ENCODE results near the gene OR11G2.
"Not testable (repeated sequence)": the region's sequence is repeated elsewhere in the genome, so short reads cannot be mapped to it uniquely, and the experiment has no call there.

The OR11G2 gene, protein sequence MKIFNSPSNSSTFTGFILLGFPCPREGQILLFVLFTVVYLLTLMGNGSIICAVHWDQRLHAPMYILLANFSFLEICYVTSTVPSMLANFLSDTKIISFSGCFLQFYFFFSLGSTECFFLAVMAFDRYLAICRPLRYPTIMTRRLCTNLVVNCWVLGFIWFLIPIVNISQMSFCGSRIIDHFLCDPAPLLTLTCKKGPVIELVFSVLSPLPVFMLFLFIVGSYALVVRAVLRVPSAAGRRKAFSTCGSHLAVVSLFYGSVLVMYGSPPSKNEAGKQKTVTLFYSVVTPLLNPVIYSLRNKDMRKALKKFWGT

DNA sequence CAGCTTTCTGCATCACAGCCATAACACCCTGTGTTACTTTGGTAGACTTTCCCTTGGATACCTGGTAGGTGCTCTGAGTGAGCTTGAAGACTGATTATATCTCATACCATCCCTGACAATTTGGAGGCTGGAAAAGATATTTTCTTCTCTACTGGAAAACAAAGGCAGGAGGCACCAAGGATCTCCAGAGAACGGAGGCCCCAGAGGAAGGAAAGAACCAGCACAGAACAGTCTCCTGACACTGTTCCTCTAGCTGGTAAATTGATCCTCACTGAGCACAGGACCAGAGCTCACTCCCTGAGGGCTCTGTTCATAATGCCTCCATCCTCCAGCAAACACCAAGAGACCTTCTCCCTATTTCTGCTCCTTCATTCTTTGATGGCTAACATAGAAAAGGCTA is at the start of gene OR11G2:
Gene OR11G2 (plus strand): TSS at position 301 of the 400 bp plus-strand sequence. CDS start 6,542 bp downstream, outside the sequence.
- Histone ChIP-seq H3K27ac (ENCODE audit: low read depth, low read length) (no peak within 1 kb of the TSS), H3K27me3 (ENCODE audit: control insufficient read depth, insufficient read depth, low read length) (no peaks in the 10 kb centered on the region), H3K4me1 (ENCODE audit: control insufficient read depth, insufficient read depth, low read length) (no peaks in the 10 kb centered on the region), H3K9ac (ENCODE audit: low read depth, low read length) (no peak within 1 kb of the TSS), H3K9me3 (ENCODE audit: control insufficient read depth, insufficient read depth, low read length) (peaks cover 88% of the 10 kb centered on the region), H3K36me3 (ENCODE audit: control insufficient read depth, insufficient read depth, low read length) (no peaks in the 10 kb centered on the region), H3K4me3 (ENCODE audit: low read depth, low read length) (no peak within 1 kb of the TSS)

DNA sequence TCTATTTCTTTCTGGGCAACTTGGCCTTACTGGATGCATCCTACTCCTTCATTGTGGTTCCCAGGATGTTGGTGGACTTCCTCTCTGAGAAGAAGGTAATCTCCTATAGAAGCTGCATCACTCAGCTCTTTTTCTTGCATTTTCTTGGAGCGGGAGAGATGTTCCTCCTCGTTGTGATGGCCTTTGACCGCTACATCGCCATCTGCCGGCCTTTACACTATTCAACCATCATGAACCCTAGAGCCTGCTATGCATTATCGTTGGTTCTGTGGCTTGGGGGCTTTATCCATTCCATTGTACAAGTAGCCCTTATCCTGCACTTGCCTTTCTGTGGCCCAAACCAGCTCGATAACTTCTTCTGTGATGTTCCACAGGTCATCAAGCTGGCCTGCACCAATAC is 46.8 kb upstream of the OR11G2 start:
- no peaks in the 10 kb centered on the region for H3K27me3 ChIP-seq (ENCODE audit: control insufficient read depth, insufficient read depth, low read length)
- H3K9ac ChIP-seq (ENCODE audit: low read depth, low read length) = no peak overlapping the region
- no peak overlapping the region for H3K4me3 ChIP-seq (ENCODE audit: low read depth, low read length)
- H3K36me3 ChIP-seq (ENCODE audit: control insufficient read depth, insufficient read depth, low read length) = no peaks in the 10 kb centered on the region
- no peaks in the 10 kb centered on the region for H3K4me1 ChIP-seq (ENCODE audit: control insufficient read depth, insufficient read depth, low read length)
- no peak overlapping the region for H3K27ac ChIP-seq (ENCODE audit: low read depth, low read length)
- peaks cover 91% of the 10 kb centered on the region for H3K9me3 ChIP-seq (ENCODE audit: control insufficient read depth, insufficient read depth, low read length)

DNA sequence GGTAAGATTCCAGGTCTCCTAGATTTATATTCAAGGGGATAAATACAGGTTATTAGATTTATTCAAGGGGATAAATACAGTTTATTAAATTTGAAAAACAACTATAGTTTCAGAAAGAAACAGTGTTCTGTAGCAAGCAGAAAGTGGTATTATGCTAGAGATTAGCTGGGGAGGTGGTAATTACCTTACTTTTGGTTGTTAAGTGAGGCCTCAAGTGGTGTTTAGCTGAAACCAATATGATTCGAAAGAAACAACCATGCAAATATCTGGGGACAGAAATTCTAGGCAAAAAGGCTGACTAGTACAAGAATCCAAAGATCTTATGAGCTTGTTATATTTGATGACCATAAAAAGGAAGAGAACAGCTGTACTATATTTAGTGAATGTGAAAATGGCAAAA is 45.9 kb upstream of the OR11G2 start:
- H3K36me3 ChIP-seq (ENCODE audit: control insufficient read depth, insufficient read depth, low read length) = no peaks in the 10 kb centered on the region
- H3K4me3 ChIP-seq (ENCODE audit: low read depth, low read length) = no peak overlapping the region
- H3K9ac ChIP-seq (ENCODE audit: low read depth, low read length) = no peak overlapping the region
- no peak overlapping the region for H3K27ac ChIP-seq (ENCODE audit: low read depth, low read length)
- no peaks in the 10 kb centered on the region for H3K27me3 ChIP-seq (ENCODE audit: control insufficient read depth, insufficient read depth, low read length)
- peaks cover 91% of the 10 kb centered on the region for H3K9me3 ChIP-seq (ENCODE audit: control insufficient read depth, insufficient read depth, low read length)
- H3K4me1 ChIP-seq (ENCODE audit: control insufficient read depth, insufficient read depth, low read length) = no peaks in the 10 kb centered on the region

DNA sequence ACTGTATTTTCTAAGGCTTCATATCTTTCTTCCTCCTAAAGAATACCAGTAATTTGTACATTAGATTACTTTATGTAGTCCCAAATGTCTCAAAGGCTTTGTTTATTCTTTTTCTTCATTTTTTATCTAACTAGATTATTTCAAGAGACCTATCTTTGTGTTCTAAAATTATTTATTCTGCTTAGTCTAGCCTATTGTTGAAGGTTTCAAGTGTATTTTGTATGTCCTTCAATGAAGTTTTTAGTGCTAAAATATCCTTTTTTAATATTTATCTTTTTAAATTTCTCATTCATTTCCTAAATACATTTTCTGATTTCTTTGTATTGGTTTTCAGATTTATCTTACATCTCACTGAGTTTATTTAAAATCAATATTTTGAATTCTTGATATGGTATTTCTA is 26.2 kb upstream of the OR11G2 start:
- H3K9me3 ChIP-seq (ENCODE audit: control insufficient read depth, insufficient read depth, low read length) = peaks cover 87% of the 10 kb centered on the region
- H3K4me1 ChIP-seq (ENCODE audit: control insufficient read depth, insufficient read depth, low read length) = no peaks in the 10 kb centered on the region
- no peak overlapping the region for H3K27ac ChIP-seq (ENCODE audit: low read depth, low read length)
- H3K9ac ChIP-seq (ENCODE audit: low read depth, low read length) = no peak overlapping the region
- no peaks in the 10 kb centered on the region for H3K27me3 ChIP-seq (ENCODE audit: control insufficient read depth, insufficient read depth, low read length)
- H3K36me3 ChIP-seq (ENCODE audit: control insufficient read depth, insufficient read depth, low read length) = no peaks in the 10 kb centered on the region
- H3K4me3 ChIP-seq (ENCODE audit: low read depth, low read length) = no peak overlapping the region

DNA sequence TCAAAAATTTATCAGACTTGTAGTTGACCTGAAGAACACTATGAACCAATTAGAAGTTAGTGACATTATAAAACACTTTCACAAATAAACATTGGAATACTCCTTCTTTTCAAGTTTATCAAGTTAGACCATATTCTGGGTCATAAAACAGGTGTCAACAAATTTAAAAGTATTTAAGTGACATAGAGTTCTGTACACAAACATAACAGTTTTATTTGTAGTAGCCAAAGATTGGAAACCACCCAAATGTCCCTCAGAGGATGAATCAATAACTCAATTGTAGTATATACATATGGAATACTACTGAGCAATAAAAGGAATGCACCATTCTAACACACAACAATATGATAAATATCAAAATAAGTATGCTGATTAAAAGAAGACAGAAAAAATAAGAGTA is 23.6 kb upstream of the OR11G2 start:
- Histone ChIP-seq H3K27me3 (ENCODE audit: control insufficient read depth, insufficient read depth, low read length) (no peaks in the 10 kb centered on the region), H3K36me3 (ENCODE audit: control insufficient read depth, insufficient read depth, low read length) (no peaks in the 10 kb centered on the region), H3K27ac (ENCODE audit: low read depth, low read length) (no peak overlapping the region), H3K4me1 (ENCODE audit: control insufficient read depth, insufficient read depth, low read length) (no peaks in the 10 kb centered on the region), H3K4me3 (ENCODE audit: low read depth, low read length) (no peak overlapping the region), H3K9me3 (ENCODE audit: control insufficient read depth, insufficient read depth, low read length) (peaks cover 78% of the 10 kb centered on the region), H3K9ac (ENCODE audit: low read depth, low read length) (no peak overlapping the region)

DNA sequence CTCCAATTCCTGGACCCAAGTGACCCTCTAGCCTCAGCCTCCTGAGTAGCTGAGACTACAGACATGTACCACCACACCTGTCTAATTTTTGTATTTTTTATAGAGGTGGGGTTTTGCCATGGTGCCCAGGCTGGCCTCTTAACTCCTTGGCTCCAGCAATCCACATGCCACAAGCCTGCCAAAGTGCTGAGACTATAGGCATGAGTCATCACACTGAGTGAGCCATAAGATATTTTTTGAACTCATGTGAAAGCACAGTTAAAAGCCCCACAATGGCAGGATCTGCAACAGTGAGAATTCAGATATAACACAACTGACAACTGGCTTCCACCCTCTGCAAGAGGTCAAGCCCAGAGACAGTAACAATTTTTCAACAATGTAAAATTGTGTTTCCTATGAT is 20.8 kb upstream of the OR11G2 start:
- not testable (repeated sequence) for H3K27ac ChIP-seq (ENCODE audit: low read depth, low read length); H3K4me3 ChIP-seq (ENCODE audit: low read depth, low read length); H3K36me3 ChIP-seq (ENCODE audit: control insufficient read depth, insufficient read depth, low read length); H3K4me1 ChIP-seq (ENCODE audit: control insufficient read depth, insufficient read depth, low read length); H3K9ac ChIP-seq (ENCODE audit: low read depth, low read length); H3K27me3 ChIP-seq (ENCODE audit: control insufficient read depth, insufficient read depth, low read length)
- H3K9me3 ChIP-seq (ENCODE audit: control insufficient read depth, insufficient read depth, low read length) = peaks cover 54% of the 10 kb centered on the region

DNA sequence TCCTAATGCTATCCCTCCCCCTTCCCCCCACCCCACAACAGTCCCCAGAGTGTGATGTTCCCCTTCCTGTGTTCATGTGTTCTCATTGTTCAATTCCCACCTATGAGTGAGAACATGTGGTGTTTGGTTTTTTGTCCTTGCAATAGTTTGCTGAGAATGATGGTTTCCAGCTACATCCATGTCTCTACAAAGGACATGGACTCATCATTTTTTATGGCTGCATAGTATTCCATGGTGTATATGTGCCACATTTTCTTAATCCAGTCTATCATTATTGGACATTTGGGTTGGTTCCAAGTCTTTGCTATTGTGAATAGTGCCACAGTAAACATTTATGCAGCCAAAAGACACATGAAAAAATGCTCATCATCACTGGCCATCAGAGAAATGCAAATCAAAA is 16.5 kb upstream of the OR11G2 start:
- not testable (repeated sequence) for H3K9ac ChIP-seq (ENCODE audit: low read depth, low read length); H3K4me1 ChIP-seq (ENCODE audit: control insufficient read depth, insufficient read depth, low read length); H3K27ac ChIP-seq (ENCODE audit: low read depth, low read length); H3K27me3 ChIP-seq (ENCODE audit: control insufficient read depth, insufficient read depth, low read length); H3K36me3 ChIP-seq (ENCODE audit: control insufficient read depth, insufficient read depth, low read length); H3K4me3 ChIP-seq (ENCODE audit: low read depth, low read length)
- peaks cover 61% of the 10 kb centered on the region for H3K9me3 ChIP-seq (ENCODE audit: control insufficient read depth, insufficient read depth, low read length)

DNA sequence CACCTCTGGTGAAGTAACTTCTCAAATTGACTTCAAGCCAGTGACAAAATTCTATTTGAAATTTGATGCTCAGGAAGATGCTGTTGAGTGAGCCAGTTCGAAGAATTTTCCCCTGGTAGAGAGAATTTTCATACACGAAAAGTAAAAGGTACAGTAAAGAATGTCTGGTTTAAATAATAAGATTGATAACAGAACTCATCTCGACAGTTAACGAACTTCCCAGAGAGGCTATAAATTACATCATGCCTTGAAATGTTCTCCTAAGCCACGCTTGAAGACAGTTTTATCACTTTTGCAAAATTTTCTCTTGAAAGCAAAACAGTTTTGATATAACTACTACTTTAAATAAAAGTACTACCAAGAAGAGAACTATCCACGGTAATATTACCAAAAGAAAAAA is 14.4 kb upstream of the OR11G2 start:
- Histone ChIP-seq H3K36me3 (ENCODE audit: control insufficient read depth, insufficient read depth, low read length) (no peaks in the 10 kb centered on the region), H3K27me3 (ENCODE audit: control insufficient read depth, insufficient read depth, low read length) (no peaks in the 10 kb centered on the region), H3K9ac (ENCODE audit: low read depth, low read length) (no peak overlapping the region), H3K9me3 (ENCODE audit: control insufficient read depth, insufficient read depth, low read length) (peaks cover 66% of the 10 kb centered on the region), H3K27ac (ENCODE audit: low read depth, low read length) (no peak overlapping the region), H3K4me1 (ENCODE audit: control insufficient read depth, insufficient read depth, low read length) (no peaks in the 10 kb centered on the region), H3K4me3 (ENCODE audit: low read depth, low read length) (no peak overlapping the region)

DNA sequence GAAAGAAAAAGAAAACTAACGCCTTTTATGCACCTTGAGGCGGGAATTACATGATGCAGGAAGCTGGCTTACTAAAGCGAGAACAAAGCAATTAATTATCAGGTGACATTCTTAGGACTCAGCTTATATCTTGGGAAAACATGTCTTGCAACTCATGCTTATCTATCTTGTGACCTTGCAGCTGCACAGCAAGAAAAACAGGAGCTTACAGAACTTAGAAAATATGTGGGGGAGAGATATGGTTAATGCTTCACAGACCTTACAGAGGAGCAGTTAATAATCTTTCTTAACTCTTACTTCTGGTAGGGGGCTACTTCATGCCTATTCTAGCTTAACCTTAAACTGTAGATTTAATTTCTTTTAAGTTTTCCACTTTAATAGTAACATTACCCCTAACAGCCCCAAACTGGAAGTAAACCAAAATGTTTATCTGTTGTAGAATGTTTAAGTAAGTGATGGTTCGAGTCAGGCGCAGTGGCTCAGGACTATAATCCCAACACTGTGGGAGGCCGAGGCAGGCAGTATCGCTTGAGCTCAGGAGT is 13.2 kb upstream of the OR11G2 start:
- Histone ChIP-seq H3K9ac (ENCODE audit: low read depth, low read length) (no peak overlapping the region), H3K27ac (ENCODE audit: low read depth, low read length) (no peak overlapping the region), H3K27me3 (ENCODE audit: control insufficient read depth, insufficient read depth, low read length) (no peaks in the 10 kb centered on the region), H3K4me3 (ENCODE audit: low read depth, low read length) (no peak overlapping the region), H3K9me3 (ENCODE audit: control insufficient read depth, insufficient read depth, low read length) (peaks cover 74% of the 10 kb centered on the region), H3K4me1 (ENCODE audit: control insufficient read depth, insufficient read depth, low read length) (no peaks in the 10 kb centered on the region), H3K36me3 (ENCODE audit: control insufficient read depth, insufficient read depth, low read length) (no peaks in the 10 kb centered on the region)

DNA sequence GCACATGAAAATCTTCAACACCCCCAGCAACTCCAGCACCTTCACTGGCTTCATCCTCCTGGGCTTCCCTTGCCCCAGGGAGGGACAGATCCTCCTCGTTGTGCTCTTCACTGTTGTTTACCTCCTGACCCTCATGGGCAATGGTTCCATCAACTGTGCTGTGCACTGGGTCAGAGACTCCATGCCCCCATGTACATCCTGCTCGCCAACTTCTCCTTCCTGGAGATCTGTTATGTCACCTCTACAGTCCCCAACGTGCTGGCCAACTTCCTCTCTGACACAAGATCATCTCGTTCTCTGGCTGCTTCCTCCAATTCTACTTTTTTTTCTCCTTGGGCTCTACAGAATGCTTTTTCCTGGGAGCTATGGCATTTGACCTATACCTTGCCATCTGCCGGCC is 11.5 kb upstream of the OR11G2 start:
- Histone ChIP-seq H3K4me1 (ENCODE audit: control insufficient read depth, insufficient read depth, low read length) (no peaks in the 10 kb centered on the region), H3K27me3 (ENCODE audit: control insufficient read depth, insufficient read depth, low read length) (no peaks in the 10 kb centered on the region), H3K9me3 (ENCODE audit: control insufficient read depth, insufficient read depth, low read length) (peaks cover 89% of the 10 kb centered on the region), H3K27ac (ENCODE audit: low read depth, low read length) (no peak overlapping the region), H3K9ac (ENCODE audit: low read depth, low read length) (no peak overlapping the region), H3K4me3 (ENCODE audit: low read depth, low read length) (no peak overlapping the region), H3K36me3 (ENCODE audit: control insufficient read depth, insufficient read depth, low read length) (no peaks in the 10 kb centered on the region)

DNA sequence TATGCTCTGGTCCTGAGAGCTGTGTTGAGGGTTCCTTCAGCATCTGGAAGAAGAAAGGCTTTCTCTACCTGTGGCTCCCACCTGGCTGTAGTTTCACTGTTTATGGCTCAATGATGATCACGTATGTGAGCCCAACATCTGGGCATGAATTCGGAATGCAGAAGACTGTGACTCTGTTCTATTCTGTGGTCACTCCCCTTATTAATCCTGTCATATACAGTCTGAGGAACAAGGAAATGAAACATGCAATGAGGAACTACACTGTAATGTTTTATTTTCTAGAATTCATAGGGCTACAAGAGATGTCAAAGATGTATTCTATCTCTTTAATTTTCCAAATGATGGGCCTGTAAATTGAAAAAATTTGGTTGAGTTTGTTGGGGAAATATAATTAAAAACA is 10.8 kb upstream of the OR11G2 start:
- Histone ChIP-seq H3K27me3 (ENCODE audit: control insufficient read depth, insufficient read depth, low read length) (no peaks in the 10 kb centered on the region), H3K4me1 (ENCODE audit: control insufficient read depth, insufficient read depth, low read length) (no peaks in the 10 kb centered on the region), H3K9me3 (ENCODE audit: control insufficient read depth, insufficient read depth, low read length) (peaks cover 93% of the 10 kb centered on the region), H3K4me3 (ENCODE audit: low read depth, low read length) (no peak overlapping the region), H3K36me3 (ENCODE audit: control insufficient read depth, insufficient read depth, low read length) (no peaks in the 10 kb centered on the region), H3K9ac (ENCODE audit: low read depth, low read length) (no peak overlapping the region), H3K27ac (ENCODE audit: low read depth, low read length) (no peak overlapping the region)
